NK-92 treated with Interleukin-12 subunit alpha and Interleukin-12 subunit beta, amount 100 ng/mL, for 24 hours (cell line): ENCODE measurements around the gene POLN.

Source experiments
- DNase-seq: peaks from one replicate; lab custom pipeline; 2025; lab: John Stamatoyannopoulos, UW

Gene POLN

GRCh38 chr4:2116687-2117400, 125.1 kb downstream of the POLN start:
- DNase-seq, result no peak

DNA sequence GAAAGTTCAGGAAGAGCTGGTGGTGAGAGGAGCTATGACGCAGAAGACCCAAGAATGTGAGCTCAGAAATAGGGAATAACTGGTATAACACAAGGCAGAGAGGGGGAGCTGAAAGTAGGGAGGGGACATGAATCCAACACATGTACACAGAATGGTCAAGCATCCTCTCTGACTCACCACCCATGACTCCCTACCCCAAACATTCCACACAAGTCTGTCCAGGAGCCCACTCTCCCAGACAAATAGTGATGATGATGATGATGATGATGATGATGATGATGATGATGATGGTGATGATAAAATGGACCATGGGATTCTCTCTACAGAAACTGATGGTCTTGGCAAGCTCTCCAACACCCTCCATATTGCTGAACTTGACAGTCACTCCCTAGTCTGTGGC, 136.4 kb downstream of the POLN start:
- DNase-seq, result no peak

DNA sequence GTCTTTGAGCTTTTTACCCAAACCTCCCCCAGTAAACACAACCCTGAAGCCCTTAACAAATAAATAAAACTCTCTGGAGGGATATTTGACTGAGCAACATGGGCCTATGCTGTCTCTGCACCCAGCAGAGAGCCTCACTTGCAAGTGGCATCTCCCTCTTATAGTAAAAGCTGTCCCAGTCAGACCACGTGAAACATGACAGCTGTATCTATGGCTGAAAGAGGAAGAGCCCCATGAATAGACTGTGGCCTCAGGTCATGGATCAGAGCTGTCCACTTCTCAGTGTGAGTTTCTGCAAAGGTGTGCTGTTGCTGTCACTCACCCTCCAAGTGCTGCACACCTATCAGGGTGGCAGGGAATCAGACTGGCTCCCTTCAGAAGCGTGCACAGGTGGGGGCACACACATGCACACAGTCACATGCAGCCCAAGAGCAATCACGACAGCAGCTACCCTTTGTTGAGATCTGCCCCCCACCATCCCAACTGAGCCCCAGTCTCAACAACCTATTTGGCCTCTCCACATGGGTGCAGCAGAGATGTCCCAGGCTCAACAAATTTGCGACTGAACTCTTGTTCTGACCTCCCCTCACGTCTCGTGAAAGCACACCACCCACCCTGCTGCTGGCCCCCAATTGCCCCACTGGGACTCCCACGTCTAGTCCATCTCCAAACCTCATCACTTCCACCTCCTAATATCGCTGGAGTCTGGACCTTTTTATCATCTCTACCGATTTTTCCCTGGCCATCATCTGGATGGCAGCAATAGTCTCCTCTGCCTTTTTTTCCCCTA, 137.2 kb downstream of the POLN start:
- no peak for DNase-seq

DNA sequence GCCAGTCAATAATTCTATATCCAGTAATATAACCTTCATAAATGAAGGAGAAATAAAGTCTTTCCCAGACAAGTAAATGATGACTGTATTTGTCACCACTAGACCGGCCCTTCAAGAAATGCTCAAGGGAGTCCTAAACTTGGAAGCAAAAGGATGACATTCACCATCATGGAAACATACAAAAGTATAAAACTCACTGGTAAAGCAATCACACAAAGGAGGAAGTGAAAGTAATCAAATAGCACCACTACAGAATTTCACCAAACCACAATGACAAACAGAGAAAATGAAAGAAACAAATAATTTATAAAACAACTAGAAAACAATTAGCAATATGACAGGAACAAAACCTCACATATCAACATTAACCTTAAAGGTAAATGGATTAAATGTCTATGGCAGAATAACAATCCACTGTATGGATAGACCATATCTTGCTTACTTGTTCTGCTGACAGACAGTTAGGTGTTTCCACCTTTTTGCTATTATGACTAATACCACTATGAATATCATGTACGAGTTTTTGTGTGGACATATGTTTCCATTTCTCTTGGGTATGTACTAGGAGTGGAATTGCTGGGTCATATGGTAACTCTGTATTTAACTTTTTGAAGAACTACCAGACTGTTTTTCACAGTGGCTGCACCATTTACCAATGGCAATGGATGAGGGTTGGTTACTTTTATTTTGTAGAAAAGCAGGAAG, 137.9 kb downstream of the POLN start:
- no peak for DNase-seq

DNA sequence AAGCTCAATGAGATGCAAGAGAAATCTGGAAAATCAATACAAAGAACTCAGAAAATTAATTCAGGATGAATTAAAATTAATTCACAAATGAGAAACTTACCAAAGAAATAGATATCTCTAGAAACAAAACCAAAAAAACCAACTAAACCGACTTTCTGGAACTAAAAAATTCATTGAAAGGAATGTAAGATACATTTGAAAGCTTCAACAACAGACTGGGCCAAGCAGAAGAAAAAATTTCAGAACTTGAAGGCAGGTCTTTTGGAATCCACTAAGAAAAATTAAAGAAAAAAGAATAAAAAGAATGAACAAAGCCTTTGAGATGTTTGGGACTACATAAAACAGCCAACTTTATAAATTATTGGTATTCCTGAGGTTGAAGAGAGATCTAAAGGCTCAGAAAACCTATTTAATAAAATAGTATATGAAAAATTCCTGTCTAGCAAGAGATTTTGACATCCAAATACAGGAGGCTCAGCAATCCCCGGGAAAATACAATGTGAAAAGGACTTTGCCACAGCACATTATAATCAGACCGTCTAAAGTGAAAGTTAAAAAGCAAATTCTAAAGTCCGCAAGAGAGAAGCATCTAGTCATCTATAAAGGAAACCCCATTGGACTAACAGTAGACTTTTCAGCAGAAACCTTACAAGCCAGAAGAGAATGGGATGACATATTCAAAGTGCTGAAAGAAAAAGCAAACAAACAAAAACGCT, 138.6 kb downstream of the POLN start:
- DNase-seq, result no peak

DNA sequence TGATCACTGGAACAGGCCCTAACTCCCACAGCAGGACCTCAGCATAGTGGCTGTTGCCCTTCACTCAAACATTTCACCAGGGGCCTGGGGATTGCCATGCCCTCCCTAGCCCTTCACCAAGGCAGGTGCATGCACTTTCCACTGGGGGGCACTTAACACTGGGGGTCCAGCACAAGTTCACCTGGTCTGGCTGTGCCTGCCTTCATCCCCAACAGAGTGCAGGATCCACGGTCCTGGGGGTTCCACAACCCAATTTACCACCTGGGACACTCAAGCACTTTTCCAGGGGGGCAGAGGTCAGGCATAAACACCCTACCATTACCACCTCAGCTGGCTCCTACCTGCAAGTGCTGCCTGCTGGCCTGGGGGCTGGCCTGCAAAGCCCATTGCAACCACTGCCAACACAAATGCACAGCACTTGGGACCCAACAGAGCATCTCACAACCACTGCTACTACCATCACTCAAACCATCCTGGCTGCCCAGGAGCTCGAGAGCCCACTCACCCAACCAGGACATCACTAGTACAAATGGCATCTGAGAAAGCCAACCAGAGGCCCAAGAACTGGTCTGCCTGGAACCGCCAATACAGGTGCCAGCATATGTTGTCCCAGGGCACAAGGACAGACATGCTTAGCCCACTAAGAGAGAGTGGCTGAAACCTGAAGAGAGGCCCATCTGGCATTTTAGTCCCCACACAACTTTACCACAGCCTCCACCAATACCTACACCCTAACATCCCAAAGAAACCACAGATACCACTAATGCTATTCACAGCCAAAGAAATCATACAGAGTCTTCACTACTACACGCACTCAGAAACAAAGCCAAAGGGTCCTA, 139.7 kb downstream of the POLN start:
- DNase-seq, result no peak

DNA sequence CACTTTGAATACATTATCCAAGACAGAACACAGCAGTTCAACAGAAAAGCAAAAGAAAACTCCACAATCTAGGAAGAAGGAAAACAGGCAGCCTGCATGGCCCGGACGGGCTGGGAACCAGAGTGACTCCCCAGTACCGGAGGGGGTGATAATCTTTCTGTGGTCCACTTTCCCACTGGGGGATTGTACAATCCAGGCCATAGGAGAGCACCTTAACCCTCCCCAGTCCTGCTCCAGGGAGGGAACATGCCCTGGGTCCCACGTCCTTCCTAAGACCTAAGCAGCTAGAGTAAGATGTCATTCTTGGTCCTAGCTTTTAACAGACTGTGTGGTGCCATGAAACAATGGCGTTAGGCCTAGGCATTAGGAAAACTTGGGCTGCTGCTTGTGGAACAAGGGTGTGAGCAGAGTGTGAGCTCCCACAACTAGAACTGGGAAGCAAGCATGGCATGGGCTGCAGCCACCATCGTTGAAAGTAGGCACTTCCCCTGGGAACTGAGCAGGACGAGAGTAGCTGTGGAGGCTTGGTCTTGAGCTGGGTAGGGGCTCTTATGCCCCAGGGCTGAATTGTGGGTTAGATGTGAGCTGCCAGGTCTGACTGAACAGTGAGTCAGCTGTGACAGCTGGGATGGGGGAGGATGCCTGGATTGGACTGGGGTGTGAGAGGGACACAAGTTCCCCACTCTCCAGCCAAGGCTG, 140.4 kb downstream of the POLN start:
- DNase-seq, result no peak

GRCh38 chr4:2096073-2096609, 145.8 kb downstream of the POLN start:
- no peak for DNase-seq

DNA sequence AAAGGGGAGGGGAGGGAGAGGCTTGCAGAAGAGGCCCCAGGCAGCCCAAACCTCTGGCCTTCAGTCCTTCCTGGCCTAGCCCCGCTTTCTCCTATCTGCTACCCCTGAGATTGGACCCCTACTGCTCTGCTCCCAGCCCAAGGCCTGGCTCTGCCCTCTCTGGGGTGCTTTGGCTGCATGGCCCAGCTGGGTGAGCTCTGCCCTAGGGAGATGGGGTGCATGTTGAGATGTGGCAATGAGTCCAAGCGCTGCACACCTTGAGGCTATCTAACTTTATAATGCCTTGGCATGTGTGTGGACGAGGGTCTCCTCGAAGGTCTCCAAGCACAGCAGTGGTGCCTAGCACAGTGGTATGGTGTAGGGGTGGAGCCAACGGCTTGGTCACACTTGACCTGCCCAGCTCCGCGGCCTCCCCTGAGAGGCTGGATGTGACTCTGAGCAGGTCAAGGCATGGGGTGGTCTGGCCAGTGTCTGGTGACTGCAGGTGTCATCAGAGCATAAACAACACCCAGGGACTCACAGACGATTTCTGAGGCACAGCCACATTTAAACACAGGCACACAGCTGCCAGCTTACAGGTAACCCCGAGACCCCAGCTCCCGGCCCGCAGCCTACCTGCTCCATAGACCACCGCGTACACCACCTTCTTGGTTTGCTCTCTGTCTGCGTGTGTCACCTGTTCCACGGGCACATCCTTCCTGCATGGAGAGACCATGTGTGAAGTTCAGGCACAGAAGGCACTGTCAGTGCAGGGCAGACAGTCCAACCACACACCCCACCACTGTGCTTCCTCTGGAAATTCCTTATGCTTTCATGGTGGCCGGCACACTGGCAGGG, 146.5 kb downstream of the POLN start:
- DNase-seq, result no peak

DNA sequence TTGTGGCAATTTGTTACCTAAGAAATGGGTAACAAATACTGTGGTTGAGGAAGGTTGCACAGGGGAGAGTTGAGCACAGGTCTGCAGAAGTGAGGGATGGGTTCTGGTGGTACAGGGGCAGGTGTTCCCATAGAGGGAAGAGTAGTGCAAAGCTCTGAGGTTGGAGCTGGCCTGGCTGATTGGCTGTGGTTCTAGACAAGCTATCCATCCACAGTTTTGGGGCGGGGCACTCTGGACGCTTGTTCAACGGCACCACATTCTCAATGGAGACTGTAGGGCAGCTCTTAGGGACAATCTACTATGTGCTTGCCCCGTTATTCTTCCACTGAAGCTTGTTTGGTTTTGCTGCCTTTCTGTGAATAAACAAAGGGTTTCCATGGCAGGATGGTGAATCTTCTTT, 147.4 kb downstream of the POLN start:
- DNase-seq, result no peak

DNA sequence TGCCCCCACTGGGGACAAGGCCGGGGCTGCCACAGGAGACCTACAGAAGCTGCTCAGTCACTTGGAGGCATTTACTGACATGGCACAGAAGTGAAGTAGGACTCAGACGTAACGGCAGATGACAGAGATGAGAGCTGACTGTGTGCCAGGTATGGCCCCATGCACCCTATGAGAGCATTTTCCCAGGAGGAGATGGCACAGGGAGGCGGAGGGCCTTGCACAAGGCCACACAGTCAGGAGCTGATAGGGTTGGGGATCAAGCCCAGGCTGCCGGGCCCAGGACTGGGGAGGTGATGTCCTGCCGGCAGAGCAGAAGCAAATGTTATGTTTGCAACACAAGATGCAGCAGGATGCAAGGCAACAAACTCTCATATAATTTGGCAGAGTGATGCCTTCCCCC, 148.7 kb downstream of the POLN start:
- DNase-seq, result no peak

DNA sequence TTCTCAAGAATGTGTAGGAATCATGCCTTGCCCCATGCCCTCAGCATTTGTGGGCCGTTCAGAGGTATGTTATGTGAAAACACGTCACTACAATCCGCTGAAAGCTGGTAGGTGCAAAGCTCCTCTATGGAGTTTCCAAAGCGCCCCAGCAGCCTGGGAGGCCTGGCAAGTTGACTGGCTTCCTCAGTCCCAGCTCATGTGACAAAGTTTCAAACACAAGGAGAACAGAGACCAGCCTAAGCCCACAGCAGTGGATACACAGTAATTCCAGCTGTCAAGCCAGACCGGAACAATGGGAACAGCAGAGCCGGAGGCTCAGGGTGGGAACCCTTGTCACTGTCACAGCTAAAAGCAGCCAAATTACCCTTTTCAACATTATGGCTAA, 149.3 kb downstream of the POLN start:
- no peak for DNase-seq

- no peak for DNase-seq
These were observed 149.8 kb downstream of the POLN start for GRCh38 chr4:2091990-2092668.

- no peak for DNase-seq
These were observed 151.3 kb downstream of the POLN start for GRCh38 chr4:2090642-2091041.

DNA sequence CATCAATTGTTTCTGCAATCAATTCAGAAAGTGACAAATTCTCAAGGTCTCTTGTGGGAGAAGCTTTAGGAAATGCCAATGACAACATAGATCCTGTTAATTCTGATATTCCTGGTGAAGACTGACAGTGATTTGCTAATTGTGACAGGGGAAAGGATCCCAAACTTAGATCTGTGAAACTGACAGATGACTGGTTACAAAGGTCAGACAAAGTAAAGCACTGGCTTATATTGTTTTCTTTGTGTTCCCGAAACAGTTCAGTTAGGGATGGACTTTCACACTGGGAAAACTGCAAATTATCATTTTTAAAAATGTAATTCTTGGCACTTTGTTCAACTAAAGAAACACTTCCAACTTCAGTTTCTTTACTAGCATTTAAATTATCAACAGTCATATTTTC, 152.7 kb downstream of the POLN start:
- DNase-seq, result no peak

DNA sequence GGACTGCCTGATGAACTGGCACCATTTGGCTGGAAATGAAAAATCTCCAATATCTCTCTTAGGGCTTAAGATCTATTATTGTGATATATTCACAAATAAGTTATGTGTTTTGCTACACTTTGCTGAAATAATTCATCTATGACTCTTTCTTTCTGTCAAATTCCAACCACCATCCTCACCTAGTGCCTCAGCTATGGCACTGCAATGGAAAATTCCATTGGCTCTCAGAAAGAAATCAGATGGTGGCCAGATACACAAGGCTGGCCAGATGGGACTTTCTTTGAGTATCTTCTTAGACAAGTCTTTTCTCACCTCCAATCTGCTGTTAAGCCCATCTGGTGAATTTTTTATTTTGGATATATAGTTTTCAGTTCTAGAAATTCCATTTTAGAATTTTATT, 154.8 kb downstream of the POLN start:
- no peak for DNase-seq

GRCh38 chr4:2085496-2085901, 156.4 kb downstream of the POLN start:
- no peak for DNase-seq

DNA sequence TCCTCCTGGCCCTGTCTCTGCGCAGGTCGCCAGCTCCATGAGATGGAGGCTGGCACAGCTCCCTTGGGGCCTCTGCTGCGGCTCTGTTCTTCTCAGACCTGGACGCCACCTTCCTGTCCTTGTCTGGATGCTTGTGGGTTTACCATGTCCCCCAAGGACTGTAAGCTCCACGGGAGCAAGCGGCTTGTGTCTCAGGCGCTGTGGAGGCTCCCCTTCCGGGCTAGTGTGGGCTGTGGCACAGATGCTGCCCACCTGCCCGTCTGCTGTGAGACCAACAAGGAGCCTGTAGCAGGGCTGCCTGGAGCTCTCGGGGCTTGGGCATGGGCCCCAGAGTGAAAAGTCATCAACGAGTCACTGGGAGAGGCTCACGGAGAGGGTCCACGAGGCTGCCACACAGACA, 157.6 kb downstream of the POLN start:
- no peak for DNase-seq

GRCh38 chr4:2083826-2084160, 158.1 kb downstream of the POLN start:
- DNase-seq, result no peak
